GM18505 (cell line): ENCODE data around the gene ZNF746.

Source experiments
- ATAC-seq: cut with Tn5 transposase; IDR thresholded peaks from one replicate; pipeline ENCODE4 v1.9.1; 2021; ENCODE audit not compliant: unreplicated experiment
- POLR2A ChIP-seq: IDR thresholded peaks from 4 replicates; pipeline ENCODE4 v1.6.1; 2011; ENCODE audit warnings: borderline replicate concordance; ENCODE audit not compliant: insufficient read depth, insufficient read length; ENCODE audit errors: extremely low read depth

Gene ZNF746

GRCh38 chr7:149476791-149477190, 20.8 kb downstream of the ZNF746 start:
- TF ChIP-seq POLR2A = no peak
- ATAC-seq = no peak

DNA sequence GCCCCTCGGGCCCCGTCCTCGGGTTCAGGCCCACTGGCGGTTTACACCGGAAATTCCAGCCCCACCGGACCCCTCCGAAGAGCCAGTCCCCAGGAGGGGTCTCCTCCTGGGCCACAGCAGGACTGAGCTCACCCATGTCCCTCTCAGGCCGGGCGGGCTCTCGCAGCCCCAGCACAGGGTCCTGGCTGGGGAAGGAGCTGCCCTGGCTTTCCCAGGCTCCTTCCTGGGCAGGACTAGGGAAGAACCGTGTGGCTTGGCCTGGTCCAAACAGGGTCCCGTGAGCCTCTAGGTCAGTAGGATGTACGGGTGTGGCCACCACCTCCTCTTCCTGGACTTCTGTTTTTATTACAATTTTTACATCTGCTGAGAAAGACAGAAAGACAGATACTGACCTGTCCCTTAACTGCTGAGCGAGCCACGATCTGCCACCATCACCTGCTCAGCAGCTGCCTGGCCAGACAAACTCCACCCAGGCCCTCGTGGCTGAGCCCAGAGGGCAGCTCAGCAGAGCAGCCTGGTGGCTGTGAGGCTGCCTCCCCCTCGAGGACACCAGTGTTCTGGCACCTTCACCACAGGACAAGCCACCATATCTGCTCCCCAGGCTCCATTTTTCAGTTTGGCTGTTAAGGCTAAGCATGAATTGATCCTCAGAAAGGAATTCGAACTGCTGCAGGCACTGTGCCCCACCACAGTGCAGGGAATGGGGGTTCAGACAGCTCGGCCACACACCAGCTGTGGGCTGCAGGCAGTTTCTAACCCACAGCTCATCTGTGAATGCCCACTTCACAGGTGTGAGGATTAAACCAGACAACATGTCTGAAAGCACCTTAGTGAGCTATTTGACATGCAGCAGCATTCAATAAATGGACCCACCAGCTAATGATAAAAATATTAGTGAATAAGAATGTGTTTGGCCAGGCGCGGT, 22.2 kb downstream of the ZNF746 start:
- ATAC-seq = no peak
- no peak for TF ChIP-seq POLR2A

GRCh38 chr7:149474309-149475120, 23.1 kb downstream of the ZNF746 start:
- TF ChIP-seq POLR2A = no peak
- ATAC-seq = no peak

- ATAC-seq = no peak
- no peak for TF ChIP-seq POLR2A
Measured at GRCh38 chr7:149473251-149473650, 24.4 kb downstream of the ZNF746 start.

DNA sequence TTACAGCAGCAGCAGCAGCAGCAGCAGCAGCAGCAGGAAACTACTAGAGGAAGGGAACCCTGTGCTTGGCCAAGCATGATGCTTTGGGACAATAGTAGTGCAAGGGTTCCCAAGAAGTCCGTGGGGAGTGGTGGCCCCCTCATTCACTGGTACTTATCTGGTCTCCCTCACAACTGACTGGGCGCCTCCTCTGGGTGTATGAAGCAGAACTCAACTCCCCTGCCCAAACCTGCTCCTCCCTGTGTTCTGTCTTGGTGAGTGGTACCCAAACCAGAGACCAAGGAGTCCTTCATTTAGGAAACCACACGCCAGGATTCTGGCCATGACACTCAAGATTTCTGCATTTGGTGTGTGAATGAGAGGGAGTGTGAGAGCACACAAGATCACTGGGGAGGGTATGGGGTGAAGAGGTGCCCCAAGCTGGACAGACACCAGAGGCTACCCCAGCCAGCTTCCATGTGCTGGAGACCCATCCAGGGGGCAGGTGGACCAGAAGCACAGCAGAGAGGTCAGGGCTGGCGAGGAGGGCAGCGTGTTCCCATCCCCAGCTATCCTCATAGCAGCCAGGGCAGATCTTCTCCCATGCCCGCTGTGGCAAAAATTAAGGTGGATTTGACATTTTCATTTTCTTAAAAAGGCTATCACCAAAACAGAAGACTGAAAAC, 26.2 kb downstream of the ZNF746 start:
- ATAC-seq = no peak

GRCh38 chr7:149469806-149470205, 27.8 kb downstream of the ZNF746 start:
- no peak for TF ChIP-seq POLR2A

More for the DNA sequence above, 26.2 kb downstream of the ZNF746 start:
- no peak for TF ChIP-seq POLR2A

GRCh38 chr7:149468208-149468607, 29.4 kb downstream of the ZNF746 start:
- no peak for TF ChIP-seq POLR2A
- ATAC-seq = no peak

More at GRCh38 chr7:149469806-149470205, 27.8 kb downstream of the ZNF746 start:
- no peak for ATAC-seq

DNA sequence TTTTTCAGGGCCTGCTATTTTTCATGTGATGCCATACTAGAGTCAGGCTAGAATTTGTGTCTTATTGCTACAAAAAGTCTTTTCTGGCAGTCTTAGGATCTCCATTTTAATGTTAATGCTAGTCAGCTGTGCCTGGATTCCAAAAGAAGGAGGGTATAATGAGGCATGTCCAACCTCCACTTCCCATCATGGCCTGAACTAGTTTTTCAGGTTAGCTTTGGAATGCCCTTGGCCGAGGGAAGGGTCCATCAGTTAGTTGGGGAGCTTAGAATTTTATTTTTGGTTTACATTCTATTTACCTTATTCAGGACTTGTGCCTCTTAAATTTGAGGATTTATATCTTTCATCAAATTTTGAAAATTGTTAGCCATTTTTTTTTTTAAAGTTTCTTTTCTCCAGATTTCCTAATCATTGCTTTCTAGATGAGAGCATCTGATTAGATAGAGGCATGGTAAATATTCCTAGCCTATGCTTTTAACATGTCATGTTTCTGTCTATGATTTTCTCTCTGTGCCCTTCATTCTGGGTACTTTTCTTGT, 30.2 kb downstream of the ZNF746 start:
- no peak for ATAC-seq
- TF ChIP-seq POLR2A = no peak

DNA sequence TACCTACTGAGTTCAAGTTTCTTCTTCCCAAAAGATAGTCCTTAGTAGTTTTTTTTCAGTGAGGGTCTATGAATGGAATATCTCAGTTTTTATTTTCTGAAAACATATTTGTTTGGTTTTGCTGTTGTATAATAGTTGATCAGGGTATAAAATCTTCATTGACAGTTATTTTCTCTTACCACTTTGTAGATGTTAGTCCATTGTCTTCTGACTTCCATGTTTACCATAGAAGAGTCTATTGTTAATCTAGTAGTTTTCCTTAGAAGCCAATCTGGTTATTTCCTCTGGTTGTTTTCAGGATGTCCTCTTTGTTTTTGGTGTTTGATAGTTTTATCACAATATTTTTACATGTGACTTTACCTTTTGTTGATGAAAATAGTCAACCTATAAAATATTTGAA, 31.2 kb downstream of the ZNF746 start:
- ATAC-seq = no peak
- TF ChIP-seq POLR2A = no peak

DNA sequence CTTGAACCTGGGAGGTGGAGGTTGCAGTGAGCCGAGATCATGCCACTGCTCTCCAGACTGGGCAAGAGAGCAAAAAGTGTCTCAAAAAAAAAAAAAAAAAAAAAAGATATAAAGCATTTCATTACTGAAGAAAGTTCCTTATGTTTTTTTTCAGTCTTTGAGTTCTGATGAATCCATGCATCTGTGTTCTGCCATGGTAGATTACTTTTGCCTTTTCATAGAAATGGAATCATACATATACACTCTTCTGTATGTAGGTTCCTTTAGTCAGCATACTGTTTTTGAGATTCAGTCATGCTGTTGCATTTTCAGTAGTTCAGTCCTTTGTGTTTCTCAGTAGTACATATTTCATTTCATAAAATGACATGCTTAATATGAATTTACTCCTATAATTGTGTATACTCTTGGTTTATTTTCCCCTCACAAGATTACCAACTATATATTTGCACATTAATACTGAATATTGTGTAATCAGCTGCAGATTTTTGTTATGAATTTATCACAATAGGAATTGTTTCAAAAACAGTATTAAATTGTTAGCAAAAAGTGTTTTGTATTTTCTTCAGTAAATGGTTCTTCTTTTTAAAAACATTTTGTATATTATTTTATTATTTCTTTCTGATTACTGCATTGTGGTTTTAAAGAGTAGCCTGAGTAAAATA, 34.0 kb downstream of the ZNF746 start:
- no peak for ATAC-seq
- TF ChIP-seq POLR2A = no peak

DNA sequence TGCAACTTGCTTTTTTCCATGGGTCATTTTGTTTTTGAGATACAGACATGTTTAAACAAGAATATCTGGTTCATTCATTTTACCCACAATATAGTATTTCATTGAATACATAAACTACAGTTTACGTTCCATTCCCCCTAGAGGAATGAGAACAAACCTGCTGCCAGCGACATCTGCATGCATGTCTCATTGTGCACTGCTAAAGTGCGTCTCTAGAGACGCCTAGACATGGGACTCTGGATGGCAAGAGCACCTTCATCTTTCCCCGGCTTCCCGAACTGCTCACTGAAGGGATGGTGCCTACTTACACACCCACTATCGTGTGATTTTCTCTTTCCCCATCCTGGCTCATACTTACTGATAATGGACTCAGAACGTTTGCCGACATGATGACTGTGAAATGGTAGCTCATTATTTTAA, 35.5 kb downstream of the ZNF746 start:
- no peak for ATAC-seq
- TF ChIP-seq POLR2A = no peak

DNA sequence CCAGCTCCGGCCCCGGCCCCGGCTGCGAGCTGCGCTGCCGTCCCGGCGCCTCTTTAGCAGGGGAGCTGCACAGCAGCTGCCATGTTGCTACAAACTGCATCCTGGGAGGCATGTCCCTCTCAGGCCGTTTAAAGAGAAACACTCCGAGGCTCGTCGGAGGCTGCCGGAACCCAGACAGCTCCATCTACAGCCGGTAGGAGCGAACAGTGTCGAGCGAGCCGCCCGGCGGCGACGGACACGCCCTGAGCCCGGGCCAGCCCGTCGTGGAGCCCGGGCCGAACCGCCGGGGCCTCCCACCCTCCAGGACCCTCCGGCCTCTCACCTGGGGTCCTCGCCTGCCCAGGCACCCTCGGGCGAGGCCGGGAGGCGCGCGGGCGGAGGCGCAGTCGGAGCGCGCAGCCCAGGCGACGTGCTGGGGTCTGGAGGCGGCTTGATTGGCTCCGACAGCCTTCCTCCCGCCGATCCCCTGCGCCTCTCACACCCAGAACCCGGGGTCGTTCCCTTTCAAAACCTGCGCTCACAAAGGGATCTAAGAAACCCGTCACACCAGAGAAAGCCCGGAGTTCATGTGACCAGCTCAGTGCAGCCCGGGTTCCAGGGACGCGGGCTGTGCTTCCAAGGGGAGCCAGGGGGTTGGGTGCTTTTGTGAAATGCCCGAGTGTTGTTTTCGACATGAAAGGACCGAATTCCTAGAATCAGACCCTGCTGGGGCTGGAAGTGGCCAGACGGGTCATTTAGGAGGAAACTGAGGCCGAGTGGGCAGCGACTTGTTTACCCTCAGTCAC, 36.9 kb downstream of the ZNF746 start, which contains the start of gene ZNF777:
TSS of gene ZNF777 (minus strand) at position 570 of the 785 bp plus-strand sequence. CDS start 5,040 bp downstream, outside the sequence.
- TF ChIP-seq POLR2A = peak; percentile 80
- peak; percentile 91 for ATAC-seq
